ENCODE measurements around the gene RPL13.

RPL13 gene

DNA sequence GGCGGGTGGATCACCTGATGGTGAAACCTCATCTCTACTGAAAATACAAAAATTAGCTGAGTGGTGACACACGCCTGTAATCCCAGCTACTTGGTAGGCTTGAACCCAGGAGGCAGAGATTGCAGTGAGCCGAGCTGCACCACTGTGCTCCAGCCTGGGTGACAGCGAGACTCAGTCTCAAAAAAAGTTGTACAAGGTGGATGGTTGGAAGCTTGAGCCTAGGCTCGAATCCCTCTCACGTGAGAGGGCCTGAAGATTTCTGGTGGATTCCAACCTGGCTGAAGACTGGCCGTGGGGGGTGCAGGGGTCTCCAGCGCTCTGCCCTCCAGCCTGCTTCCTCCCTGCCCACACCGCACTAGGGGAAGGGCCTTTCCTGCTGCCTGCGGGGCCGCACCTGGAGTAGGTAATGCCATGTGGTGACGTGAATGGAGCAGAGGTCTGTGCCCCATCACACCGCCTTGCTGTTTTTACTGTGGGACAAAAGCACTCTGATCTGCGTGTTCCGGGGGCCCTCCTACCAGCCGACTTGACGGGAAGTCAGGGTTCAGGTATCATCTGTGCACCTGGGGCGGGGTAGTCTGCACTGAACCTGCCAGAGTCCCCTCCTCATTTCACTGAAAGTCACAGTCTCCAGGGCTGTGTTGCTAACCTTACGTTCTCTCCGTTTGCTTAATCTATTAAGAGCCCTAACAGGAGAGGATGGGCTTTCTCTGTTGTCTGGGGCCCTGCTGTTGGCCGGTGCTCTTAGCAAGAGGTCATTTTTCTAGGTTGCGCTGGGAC is 4.2 kb downstream of the RPL13 start (continued):
- TF ChIP-seq, protein P1, sequence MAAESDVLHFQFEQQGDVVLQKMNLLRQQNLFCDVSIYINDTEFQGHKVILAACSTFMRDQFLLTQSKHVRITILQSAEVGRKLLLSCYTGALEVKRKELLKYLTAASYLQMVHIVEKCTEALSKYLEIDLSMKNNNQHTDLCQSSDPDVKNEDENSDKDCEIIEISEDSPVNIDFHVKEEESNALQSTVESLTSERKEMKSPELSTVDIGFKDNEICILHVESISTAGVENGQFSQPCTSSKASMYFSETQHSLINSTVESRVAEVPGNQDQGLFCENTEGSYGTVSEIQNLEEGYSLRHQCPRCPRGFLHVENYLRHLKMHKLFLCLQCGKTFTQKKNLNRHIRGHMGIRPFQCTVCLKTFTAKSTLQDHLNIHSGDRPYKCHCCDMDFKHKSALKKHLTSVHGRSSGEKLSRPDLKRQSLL (tag by site-specific recombination; IDR thresholded peaks at IDR 0.05): peak; percentile 83
- TF ChIP-seq ZNF214 (tag by site-specific recombination; IDR thresholded peaks at IDR 0.05; ENCODE audit: borderline replicate concordance) (no peak), ZNF561 (tag by site-specific recombination; IDR thresholded peaks at IDR 0.05; ENCODE audit: borderline replicate concordance) (peak; percentile 67; the same call in 1 of the 2 replicates), ZNF324 (tag by site-specific recombination; IDR thresholded peaks at IDR 0.05) (no peak), ZEB2 (tag by site-specific recombination; IDR thresholded peaks at IDR 0.05) (peak; percentile 73), ZNF10 (tag by site-specific recombination; IDR thresholded peaks at IDR 0.05) (peak; percentile 4; the same call in 1 of the 2 replicates), MYNN (tag by site-specific recombination; IDR thresholded peaks at IDR 0.05; ENCODE audit: borderline replicate concordance) (no peak), ZSCAN30 (tag by site-specific recombination; IDR thresholded peaks at IDR 0.05) (0 out of 2 replicates have a peak, but pooled peaks have one; percentile 14), ZNF558 (tag by site-specific recombination; IDR thresholded peaks at IDR 0.05) (no peak), PRDM10 (tag by site-specific recombination; IDR thresholded peaks at IDR 0.05) (peak; percentile 38; the same call in 1 of the 2 replicates), ZBTB44 (tag by site-specific recombination; IDR thresholded peaks at IDR 0.05) (peak; percentile 65; the same call in 1 of the 2 replicates), GLIS2 (tag by site-specific recombination; IDR thresholded peaks at IDR 0.05) (peak; percentile 71), ZNF449 (tag by site-specific recombination; IDR thresholded peaks at IDR 0.05) (peak; percentile 91; the same call in 1 of the 2 replicates), ZNF629 (tag by site-specific recombination; IDR thresholded peaks at IDR 0.05) (peak; percentile 70), ZNF2 (tag by site-specific recombination; IDR thresholded peaks at IDR 0.05) (peak; percentile 56), ZXDB (tag by site-specific recombination; IDR thresholded peaks at IDR 0.05) (peak; percentile 55)
- TF ChIP-seq, protein P2, sequence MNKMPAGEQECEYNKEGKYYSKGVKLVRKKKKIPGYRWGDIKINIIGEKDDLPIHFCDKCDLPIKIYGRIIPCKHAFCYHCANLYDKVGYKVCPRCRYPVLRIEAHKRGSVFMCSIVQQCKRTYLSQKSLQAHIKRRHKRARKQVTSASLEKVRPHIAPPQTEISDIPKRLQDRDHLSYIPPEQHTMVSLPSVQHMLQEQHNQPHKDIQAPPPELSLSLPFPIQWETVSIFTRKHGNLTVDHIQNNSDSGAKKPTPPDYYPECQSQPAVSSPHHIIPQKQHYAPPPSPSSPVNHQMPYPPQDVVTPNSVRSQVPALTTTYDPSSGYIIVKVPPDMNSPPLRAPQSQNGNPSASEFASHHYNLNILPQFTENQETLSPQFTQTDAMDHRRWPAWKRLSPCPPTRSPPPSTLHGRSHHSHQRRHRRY (tag by site-specific recombination; IDR thresholded peaks at IDR 0.05): no peak
- TF ChIP-seq, protein P3, sequence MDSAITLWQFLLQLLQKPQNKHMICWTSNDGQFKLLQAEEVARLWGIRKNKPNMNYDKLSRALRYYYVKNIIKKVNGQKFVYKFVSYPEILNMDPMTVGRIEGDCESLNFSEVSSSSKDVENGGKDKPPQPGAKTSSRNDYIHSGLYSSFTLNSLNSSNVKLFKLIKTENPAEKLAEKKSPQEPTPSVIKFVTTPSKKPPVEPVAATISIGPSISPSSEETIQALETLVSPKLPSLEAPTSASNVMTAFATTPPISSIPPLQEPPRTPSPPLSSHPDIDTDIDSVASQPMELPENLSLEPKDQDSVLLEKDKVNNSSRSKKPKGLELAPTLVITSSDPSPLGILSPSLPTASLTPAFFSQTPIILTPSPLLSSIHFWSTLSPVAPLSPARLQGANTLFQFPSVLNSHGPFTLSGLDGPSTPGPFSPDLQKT (IDR thresholded peaks at IDR 0.05; ENCODE audit: borderline replicate concordance, low read depth, low read length): no peak
- TF ChIP-seq, protein P4, sequence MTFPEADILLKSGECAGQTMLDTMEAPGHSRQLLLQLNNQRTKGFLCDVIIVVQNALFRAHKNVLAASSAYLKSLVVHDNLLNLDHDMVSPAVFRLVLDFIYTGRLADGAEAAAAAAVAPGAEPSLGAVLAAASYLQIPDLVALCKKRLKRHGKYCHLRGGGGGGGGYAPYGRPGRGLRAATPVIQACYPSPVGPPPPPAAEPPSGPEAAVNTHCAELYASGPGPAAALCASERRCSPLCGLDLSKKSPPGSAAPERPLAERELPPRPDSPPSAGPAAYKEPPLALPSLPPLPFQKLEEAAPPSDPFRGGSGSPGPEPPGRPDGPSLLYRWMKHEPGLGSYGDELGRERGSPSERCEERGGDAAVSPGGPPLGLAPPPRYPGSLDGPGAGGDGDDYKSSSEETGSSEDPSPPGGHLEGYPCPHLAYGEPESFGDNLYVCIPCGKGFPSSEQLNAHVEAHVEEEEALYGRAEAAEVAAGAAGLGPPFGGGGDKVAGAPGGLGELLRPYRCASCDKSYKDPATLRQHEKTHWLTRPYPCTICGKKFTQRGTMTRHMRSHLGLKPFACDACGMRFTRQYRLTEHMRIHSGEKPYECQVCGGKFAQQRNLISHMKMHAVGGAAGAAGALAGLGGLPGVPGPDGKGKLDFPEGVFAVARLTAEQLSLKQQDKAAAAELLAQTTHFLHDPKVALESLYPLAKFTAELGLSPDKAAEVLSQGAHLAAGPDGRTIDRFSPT (tag by site-specific recombination; IDR thresholded peaks at IDR 0.05): peak; percentile 78; the same call in 1 of the 2 replicates
